H1 (cell line): ENCODE results near the gene HS6ST3. TPM values are rescaled to one million over a fixed set of nuclear protein-coding genes. Genes with fewer than 3 reads are reported as not detected.

Source experiments
- CTCF ChIA-PET: fragments of 300-600 bp; sonication (Branson Sonifier 250); formaldehyde crosslinking; loops from one replicate; lab custom pipeline; 2021; ENCODE audit not compliant: partially characterized antibody; lab: Charles Lee
- POLR2A ChIA-PET: fragments of 300-600 bp; sonication (Branson Sonifier 250); formaldehyde crosslinking; loops from one replicate; lab custom pipeline; 2021; ENCODE audit warnings: inconsistent platforms; ENCODE audit not compliant: partially characterized antibody; lab: Charles Lee
- DNase-seq, 2 experiments: peaks; one replicate each; pipeline versions ENCODE4 v3.0.0 to v3.0.0-alpha.2; 2010 to 2022; ENCODE audit warnings: low spot score in 2 of 2, low read depth in 1 of 2, mixed read lengths in 1 of 2
- FAIRE-seq: peaks from 2 replicates; lab custom pipeline; 2011; peaks lifted over from hg19 to GRCh38; lab: Jason Lieb, UNC
- H2AFZ ChIP-seq: 2 replicates; pipeline ENCODE4 v1.8.1; 2012; ENCODE audit warnings: low read length, inconsistent platforms
- H2AK5ac ChIP-seq: 2 replicates; pipeline ENCODE4 v1.6.1; 2013; ENCODE audit warnings: low read depth, low read length
- H2BK120ac ChIP-seq: replicated peaks from 2 replicates; pipeline ENCODE3; 2013; ENCODE audit warnings: low read depth, low read length, inconsistent platforms
- H2BK12ac ChIP-seq: 2 replicates; pipeline ENCODE4 v1.6.1; 2013; ENCODE audit warnings: low read depth, low read length
- H2BK15ac ChIP-seq: 2 replicates; pipeline ENCODE4 v1.6.1; 2013; ENCODE audit warnings: low read length
- H2BK20ac ChIP-seq: 2 replicates; pipeline ENCODE4 v1.6.1; 2013; ENCODE audit warnings: low read length
- H2BK5ac ChIP-seq: 2 replicates; pipeline ENCODE4 v1.6.1; 2013; ENCODE audit warnings: low read depth, low read length
- H3K14ac ChIP-seq: 2 replicates; pipeline ENCODE4 v1.6.1; 2013; ENCODE audit warnings: inconsistent platforms; ENCODE audit not compliant: insufficient read length
- H3K18ac ChIP-seq: 2 replicates; pipeline ENCODE4 v1.6.1; 2013; ENCODE audit warnings: low read length; ENCODE audit errors: extremely low read depth
- H3K23ac ChIP-seq: 2 replicates; pipeline ENCODE4 v1.6.1; 2013; ENCODE audit warnings: inconsistent platforms; ENCODE audit not compliant: insufficient read length
- H3K23me2 ChIP-seq: 2 replicates; pipeline ENCODE4 v1.6.1; 2013; ENCODE audit warnings: low read depth, low read length
- H3K27ac ChIP-seq: 2 replicates; pipeline ENCODE4 v1.6.1; 2011; ENCODE audit warnings: low read depth, low read length, inconsistent platforms
- H3K27me3 ChIP-seq, 4 experiments: replicated peaks in 1 of 4; 1 replicate in 1 of 4; 2 replicates in 3 of 4; pipeline versions ENCODE4 v1.6.1 to v1.8.1; 2011 to 2013; ENCODE audit warnings: low read length in 3 of 4, mild to moderate bottlenecking in 3 of 4, inconsistent platforms in 2 of 4, mixed read lengths in 2 of 4, moderate library complexity in 1 of 4; ENCODE audit not compliant: control insufficient read depth in 3 of 4, insufficient read depth in 3 of 4; ENCODE audit errors: extremely low read depth in 1 of 4
- H3K36me3 ChIP-seq, 4 experiments: 2 replicates each; pipeline versions ENCODE4 v1.6.1 to v1.8.1; 2011 to 2013; ENCODE audit warnings: mild to moderate bottlenecking in 4 of 4, low read length in 3 of 4, moderate library complexity in 2 of 4, control low read depth in 1 of 4, inconsistent platforms in 1 of 4; ENCODE audit not compliant: insufficient read depth in 4 of 4, control insufficient read depth in 2 of 4
- H3K4ac ChIP-seq: replicated peaks from 2 replicates; pipeline ENCODE3; 2013; ENCODE audit warnings: low read length, low read depth, mixed read lengths, inconsistent platforms; ENCODE audit not compliant: insufficient read length
- H3K4me1 ChIP-seq, 4 experiments: replicated peaks in 1 of 4; 1 replicate in 1 of 4; 2 replicates in 3 of 4; pipeline versions ENCODE4 v1.6.1 to v1.8.1; 2011 to 2013; ENCODE audit warnings: low read length in 3 of 4, inconsistent platforms in 2 of 4, mixed read lengths in 1 of 4; ENCODE audit not compliant: insufficient read depth in 4 of 4, control insufficient read depth in 3 of 4
- H3K4me2 ChIP-seq, 2 experiments: 2 replicates each; pipeline versions ENCODE4 v1.6.1 to v1.8.1; 2011 to 2013; ENCODE audit warnings: low read depth in 2 of 2, low read length in 2 of 2, control low read depth in 1 of 2, inconsistent platforms in 1 of 2, mild to moderate bottlenecking in 1 of 2; ENCODE audit not compliant: insufficient read depth in 1 of 2
- H3K4me3 ChIP-seq, 4 experiments: fragments of 200-600, 300-600 bp in 1 of 4; sonication (generic), shearing (Covaris generic), sonication (Bioruptor Twin) in 1 of 4; 2 replicates each; pipeline versions ENCODE4 v1.5.1 to v1.8.1; 2011 to 2016; ENCODE audit warnings: low read length in 4 of 4, low read depth in 3 of 4, control low read depth in 2 of 4, inconsistent platforms in 2 of 4, mild to moderate bottlenecking in 2 of 4, mixed read lengths in 1 of 4, moderate library complexity in 1 of 4; ENCODE audit not compliant: insufficient read depth in 2 of 4; ENCODE audit errors: extremely low read depth in 1 of 4
- H3K56ac ChIP-seq: replicated peaks from 2 replicates; pipeline ENCODE3; 2013; ENCODE audit warnings: low read depth, mild to moderate bottlenecking, mixed read lengths, low read length, inconsistent platforms; ENCODE audit not compliant: insufficient read length
- H3K79me1 ChIP-seq: 2 replicates; pipeline ENCODE4 v1.6.1; 2013; ENCODE audit warnings: low read depth, low read length, control low read depth
- H3K79me2 ChIP-seq, 2 experiments: 2 replicates each; pipeline versions ENCODE4 v1.6.1 to v1.8.1; 2012 to 2013; ENCODE audit warnings: low read length in 2 of 2, mild to moderate bottlenecking in 2 of 2, inconsistent platforms in 1 of 2; ENCODE audit not compliant: insufficient read depth in 2 of 2, control insufficient read depth in 1 of 2
- H3K9ac ChIP-seq, 4 experiments: replicated peaks in 1 of 4; 1 replicate in 1 of 4; 2 replicates in 3 of 4; pipeline versions ENCODE4 v1.6.1 to v1.8.1; 2011 to 2013; ENCODE audit warnings: low read depth in 3 of 4, low read length in 3 of 4, control low read depth in 2 of 4, mild to moderate bottlenecking in 2 of 4, moderate library complexity in 2 of 4, inconsistent platforms in 1 of 4; ENCODE audit errors: extremely low read depth in 1 of 4
- H3K9me3 ChIP-seq, 2 experiments: 2 replicates each; pipeline versions ENCODE4 v1.6.1 to v1.8.1; 2012 to 2013; ENCODE audit warnings: mild to moderate bottlenecking in 2 of 2, moderate library complexity in 2 of 2, control low read depth in 1 of 2, inconsistent platforms in 1 of 2, low read depth in 1 of 2, low read length in 1 of 2, mixed read lengths in 1 of 2; ENCODE audit not compliant: insufficient read depth in 2 of 2
- H4K20me1 ChIP-seq, 2 experiments: replicated peaks in 1 of 2; 2 replicates each; pipeline versions ENCODE3 to v1.8.1; 2011 to 2013; ENCODE audit warnings: inconsistent platforms in 2 of 2, low read length in 2 of 2, mild to moderate bottlenecking in 1 of 2; ENCODE audit not compliant: insufficient read depth in 2 of 2, control insufficient read depth in 1 of 2
- H4K5ac ChIP-seq: 2 replicates; pipeline ENCODE4 v1.6.1; 2013; ENCODE audit warnings: low read length, low read depth, mixed read lengths, inconsistent platforms; ENCODE audit not compliant: insufficient read length
- H4K8ac ChIP-seq: 2 replicates; pipeline ENCODE4 v1.8.0; 2013; ENCODE audit warnings: mild to moderate bottlenecking, moderate library complexity, low read length, inconsistent platforms; ENCODE audit not compliant: insufficient read depth; ENCODE audit errors: extremely low read depth
- H4K91ac ChIP-seq: replicated peaks from 2 replicates; pipeline ENCODE3; 2013; ENCODE audit warnings: low read length, mixed read lengths, inconsistent platforms; ENCODE audit not compliant: insufficient read length
- BCL11A ChIP-seq, 2 experiments: IDR thresholded peaks; one replicate each; pipeline ENCODE4 v1.6.1; 2011; ENCODE audit warnings: low read depth in 2 of 2, low read length in 2 of 2, mild to moderate bottlenecking in 2 of 2
- CTBP2 ChIP-seq: IDR thresholded peaks from 2 replicates; pipeline ENCODE4 v1.7.0; 2011; ENCODE audit warnings: borderline replicate concordance, mild to moderate bottlenecking, moderate library complexity, mixed read lengths, low read length; ENCODE audit not compliant: insufficient read depth, insufficient read length
- GTF2F1 ChIP-seq: IDR thresholded peaks from 2 replicates; pipeline ENCODE4 v1.6.1; 2012; ENCODE audit warnings: low read depth, low read length, improper control_type of control experiment, borderline replicate concordance
- RFX5 ChIP-seq: IDR thresholded peaks from 2 replicates; pipeline ENCODE4 v1.6.1; 2011; ENCODE audit warnings: low read depth, low read length, improper control_type of control experiment, borderline replicate concordance
- SIRT6 ChIP-seq: IDR thresholded peaks from one replicate; pipeline ENCODE4 v1.7.1; 2012; ENCODE audit warnings: low read length, inconsistent platforms
- polyA plus RNA-seq, 7 experiments: library from polyadenylated mRNA; depleted of rRNA in 3 of 7; stranded (reverse) in 5 of 7; unstranded in 2 of 7; fragments of >200 nt in 5 of 7; fragments of 200-250 nt in 2 of 7; gene quantifications; 1 replicate in 5 of 7; 2 replicates in 1 of 7; 4 replicates in 1 of 7; pipeline versions ENCODE4 v1.2.1 to v1.2.3, GENCODE V29; 2011 to 2013; ENCODE audit warnings: missing spikeins in 2 of 7, mixed read lengths in 2 of 7
- total RNA-seq: library from RNA; stranded (reverse); fragmentation: NEBNext Ultra II Directional; extraction: Animal tissue kit (Norgen Biotek cat#: 25700); gene quantifications from 2 replicates; pipeline ENCODE4 v1.2.1, GENCODE V29; 2021

HS6ST3 gene
- total and polyA plus RNA-seq, 2 of the 8 experiments (the other 6 are each of a cell fraction or from before 2014, with no cell fraction given), result 0.45 to 1.2 TPM

GRCh38 chr13:96726651-96727050 lies 636.7 kb downstream of the HS6ST3 start:
- Histone ChIP-seq H3K27ac (no peak overlapping the region), H2BK15ac (no peak overlapping the region), H3K23ac (no peak overlapping the region), H3K23me2 (no peaks in the 10 kb centered on the region), H4K20me1 (no peaks in the 10 kb centered on the region), H2BK5ac (no peak overlapping the region), H2AFZ (no peak overlapping the region), H3K4me3 (no peak overlapping the region), H2AK5ac (no peak overlapping the region), H3K4me1 (no peaks in the 10 kb centered on the region), H3K79me2 (no peaks in the 10 kb centered on the region), H4K5ac (no peak overlapping the region), H3K36me3 (no peaks in the 10 kb centered on the region), H3K56ac (no peak overlapping the region), H2BK20ac (no peak overlapping the region), H3K18ac (no peak overlapping the region), H3K79me1 (no peaks in the 10 kb centered on the region), H3K4ac (no peak overlapping the region), H4K91ac (no peak overlapping the region), H3K14ac (no peak overlapping the region), H3K9me3 (peaks cover 3 to 8% of the 10 kb centered on the region in 2 experiments; a peak in 2 of 4 replicates), H3K4me2 (no peak overlapping the region), H3K27me3 (no peaks in the 10 kb centered on the region), H2BK12ac (no peak overlapping the region), H3K9ac (no peak overlapping the region), H2BK120ac (no peak overlapping the region), H4K8ac (no peak overlapping the region)
- POLR2A ChIA-PET, result no interaction called here
- FAIRE-seq (no peak), DNase-seq (no peak)
- no peak for TF ChIP-seq BCL11A (IDR thresholded peaks at IDR 0.05; ENCODE audit: low read depth in 2 of 2, low read length in 2 of 2)
- TF ChIP-seq SIRT6, result no peak
- no peak for TF ChIP-seq RFX5
- no peak for TF ChIP-seq GTF2F1
- TF ChIP-seq CTBP2, result no peak
- CTCF ChIA-PET, result no interaction called here
